HCT116 (cell line): Measurements from ENCODE around the gene DZIP3. TPM values are rescaled to one million over a fixed set of nuclear protein-coding genes. Genes with fewer than 3 reads are reported as not detected.
"Not testable (repeated sequence)": the region's sequence is repeated elsewhere in the genome, so short reads cannot be mapped to it uniquely, and the experiment has no call there.

Experiments used
- ATAC-seq: fragments of 200-7000 bp; cut with Tn5 transposase; 2 replicates; pipeline ENCODE4 v1.9.1; 2020; ENCODE audit warnings: mild to moderate bottlenecking, moderate library complexity
- BruUV-seq: library from RNA; stranded (reverse); fragments of 400-500 nt; replicated peaks from 2 replicates; lab custom pipeline; 2021; lab: Mats Ljungman, UMichigan
- CTCF ChIA-PET: fragments of 300-600 bp; sonication (Branson Sonifier 250); formaldehyde crosslinking; loops from one replicate; lab custom pipeline; 2021; ENCODE audit warnings: antibody characterized with exemption; lab: Charles Lee
- POLR2A ChIA-PET: fragments of 300-600, 350-600 bp; sonication (Branson Sonifier 250); formaldehyde crosslinking; loops from one replicate; lab custom pipeline; 2021; ENCODE audit warnings: antibody characterized with exemption; lab: Charles Lee
- RAD21 ChIA-PET, 2 experiments: fragments of 300-600 bp; sonication (Branson Sonifier 250); formaldehyde crosslinking; loops; one replicate each; lab custom pipeline; 2023; ENCODE audit warnings: low total read pairs in 2 of 2; ENCODE audit not compliant: uncharacterized antibody in 2 of 2, unreplicated experiment in 2 of 2, low non-redundant PET in 1 of 2; lab: Charles Lee
- DNase-seq: peaks from one replicate; pipeline ENCODE4 v3.0.0-alpha.2; 2010; ENCODE audit warnings: low read depth, low spot score
- H2AFZ ChIP-seq: fragments of 200-600 bp; shearing (Covaris generic), sonication (generic); 2 replicates; pipeline ENCODE4 v1.6.1; 2017; ENCODE audit warnings: low read depth, mixed run types, mixed read lengths, antibody characterized with exemption, low read length; ENCODE audit not compliant: poor library complexity, severe bottlenecking
- H3K27ac ChIP-seq: 2 replicates; pipeline ENCODE4 v1.5.1; 2012; ENCODE audit warnings: low read depth, low read length
- H3K27me3 ChIP-seq: fragments of 200-600 bp; sonication (generic); 2 replicates; pipeline ENCODE4 v1.6.1; 2016; ENCODE audit warnings: mixed run types, low read length, mixed read lengths; ENCODE audit not compliant: insufficient read depth
- H3K36me3 ChIP-seq, 2 experiments: fragments of 200-500 bp in 1 of 2; fragments of 200-600 bp in 1 of 2; sonication (Bioruptor generic) in 1 of 2; sonication (generic) in 1 of 2; 2 replicates each; pipeline versions ENCODE4 v1.5.1 to v1.6.1; 2014 to 2016; ENCODE audit warnings: low read length in 2 of 2, inconsistent platforms in 1 of 2, mixed read lengths in 1 of 2, mixed run types in 1 of 2; ENCODE audit not compliant: insufficient read depth in 2 of 2, control insufficient read depth in 1 of 2
- H3K4me1 ChIP-seq, 2 experiments: fragments of 200-600 bp in 1 of 2; sonication (generic) in 1 of 2; 2 replicates each; pipeline versions ENCODE4 v1.5.1 to v1.6.1; 2012 to 2017; ENCODE audit warnings: low read length in 2 of 2, inconsistent platforms in 1 of 2, mild to moderate bottlenecking in 1 of 2, mixed read lengths in 1 of 2, mixed run types in 1 of 2, moderate library complexity in 1 of 2; ENCODE audit not compliant: insufficient read depth in 2 of 2, control insufficient read depth in 1 of 2
- H3K4me2 ChIP-seq: fragments of 200-600 bp; sonication (generic); 2 replicates; pipeline ENCODE4 v1.6.1; 2017; ENCODE audit warnings: mixed run types, low read length, mixed read lengths
- H3K4me3 ChIP-seq, 2 experiments: fragments of 200-600 bp in 1 of 2; sonication (generic) in 1 of 2; replicated peaks in 1 of 2; 2 replicates each; pipeline ENCODE4 v1.5.1; 2011 to 2016; ENCODE audit warnings: low read length in 2 of 2, control low read depth in 1 of 2, low read depth in 1 of 2, mild to moderate bottlenecking in 1 of 2, mixed read lengths in 1 of 2, mixed run types in 1 of 2
- H3K79me2 ChIP-seq: fragments of 200-600 bp; sonication (generic); 2 replicates; pipeline ENCODE4 v1.6.1; 2017; ENCODE audit warnings: mild to moderate bottlenecking, mixed run types, low read length, moderate library complexity, mixed read lengths; ENCODE audit not compliant: insufficient read depth
- H3K9ac ChIP-seq: fragments of 200-600 bp; sonication (generic); 2 replicates; pipeline ENCODE4 v1.6.1; 2016; ENCODE audit warnings: low read length, mixed read lengths
- H3K9me2 ChIP-seq: fragments of 200-600 bp; sonication (generic), shearing (Covaris generic); 2 replicates; pipeline ENCODE4 v1.6.1; 2017; ENCODE audit warnings: mixed run types, mild to moderate bottlenecking, moderate library complexity; ENCODE audit not compliant: insufficient read depth
- H3K9me3 ChIP-seq, 2 experiments: fragments of 200-500 bp in 1 of 2; fragments of 200-600 bp in 1 of 2; sonication (Bioruptor generic) in 1 of 2; sonication (generic) in 1 of 2; 2 replicates each; pipeline ENCODE4 v1.6.1; 2014 to 2017; ENCODE audit warnings: low read length in 2 of 2, mixed read lengths in 2 of 2, inconsistent platforms in 1 of 2, low read depth in 1 of 2, mild to moderate bottlenecking in 1 of 2, mixed run types in 1 of 2, moderate library complexity in 1 of 2; ENCODE audit not compliant: control insufficient read depth in 1 of 2, insufficient read depth in 1 of 2
- H4K20me1 ChIP-seq: fragments of 200-600 bp; sonication (generic), shearing (Covaris generic); 2 replicates; pipeline ENCODE4 v1.6.1; 2017; ENCODE audit warnings: mixed run types, mild to moderate bottlenecking, moderate library complexity; ENCODE audit not compliant: insufficient read depth
- CBX3 ChIP-seq: IDR thresholded peaks from 2 replicates; pipeline ENCODE4 v1.6.1; 2012; ENCODE audit warnings: low read depth
- CTCF ChIP-seq, 3 experiments: fragments of 200-600 bp in 1 of 3; sonication (generic) in 1 of 3; IDR thresholded peaks in 2 of 3; conservative IDR thresholded peaks in 1 of 3; 2 replicates each; pipeline ENCODE4 v1.5.1; 2012 to 2017; ENCODE audit warnings: low read depth in 2 of 3, low read length in 2 of 3, antibody characterized with exemption in 1 of 3, borderline replicate concordance in 1 of 3, control low read depth in 1 of 3, mild to moderate bottlenecking in 1 of 3, mixed read lengths in 1 of 3, mixed run types in 1 of 3, moderate library complexity in 1 of 3; ENCODE audit not compliant: insufficient read depth in 1 of 3
- FOSL1 ChIP-seq: IDR thresholded peaks from 2 replicates; pipeline ENCODE4 v1.6.1; 2012; ENCODE audit warnings: low read depth
- JUND ChIP-seq: IDR thresholded peaks from 2 replicates; pipeline ENCODE4 v1.6.1; 2012
- POLR2A ChIP-seq: IDR thresholded peaks from 2 replicates; pipeline ENCODE4 v1.7.0; 2011; ENCODE audit warnings: borderline replicate concordance; ENCODE audit not compliant: insufficient read depth, insufficient read length; ENCODE audit errors: extremely low read depth
- POLR2AphosphoS5 ChIP-seq: IDR thresholded peaks from 2 replicates; pipeline ENCODE4 v1.6.1; 2011; ENCODE audit warnings: mild to moderate bottlenecking, low read depth, low read length, moderate library complexity
- TCF7L2 ChIP-seq: IDR thresholded peaks from 2 replicates; pipeline ENCODE4 v1.7.0; 2011; ENCODE audit warnings: borderline replicate concordance, inconsistent platforms; ENCODE audit not compliant: insufficient read depth, insufficient read length; ENCODE audit errors: extremely low read depth
- ZNF274 ChIP-seq: fragments of 200-500 bp; sonication (Bioruptor generic); IDR thresholded peaks from 2 replicates; pipeline ENCODE4 v1.6.1; 2014; ENCODE audit warnings: mild to moderate bottlenecking, low read depth, low read length, inconsistent platforms
- intact Hi-C: fragments of 100-400 bp; cut with micrococcal nuclease; formaldehyde crosslinking; loops from 2 replicates; pipeline ENCODE4 v1.10.0; 2022
- total RNA-seq: library from RNA; stranded (reverse); gene quantifications from one replicate; pipeline ENCODE4 v1.2.1, GENCODE V29; 2021; ENCODE audit not compliant: unreplicated experiment
- TF ChIP-seq, protein P1 (sequence below): IDR thresholded peaks from 2 replicates; pipeline ENCODE4 v1.6.1; 2012; ENCODE audit warnings: low read depth
- TF ChIP-seq, protein P2 (sequence below): IDR thresholded peaks from 2 replicates; pipeline ENCODE4 v1.6.1; 2012
- TF ChIP-seq, protein P3 (sequence below): IDR thresholded peaks from 2 replicates; pipeline ENCODE4 v1.6.1; 2012

Gene DZIP3
- total RNA-seq, 1 experiment from 2014 or later, result 19.4 TPM

DNA sequence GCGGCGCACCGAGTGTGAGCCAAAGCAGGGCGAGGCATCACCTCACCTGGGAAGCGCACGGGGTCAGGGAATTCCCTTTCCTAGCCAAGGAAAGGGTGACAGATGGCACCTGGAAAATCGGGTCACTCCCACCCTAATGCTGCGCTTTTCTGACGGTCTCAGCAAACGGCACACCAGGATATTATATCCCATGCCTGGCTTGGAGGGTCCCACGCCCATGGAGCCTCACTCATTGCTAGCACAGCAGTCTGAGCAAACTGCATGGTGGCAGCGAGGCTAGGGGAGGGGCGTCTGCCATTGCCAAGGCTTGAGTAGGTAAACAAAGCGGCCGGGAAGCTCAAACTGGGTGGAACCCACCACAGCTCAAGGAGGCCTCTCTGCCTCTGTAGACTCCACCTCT is 66.1 kb downstream of the DZIP3 start:
- H3K4me1 ChIP-seq, H3K79me2 ChIP-seq, H3K27me3 ChIP-seq, H4K20me1 ChIP-seq, H3K4me3 ChIP-seq, H3K4me2 ChIP-seq, H3K9me3 ChIP-seq, RAD21 ChIA-PET, H2AFZ ChIP-seq, DNase-seq, BruUV-seq, H3K27ac ChIP-seq, H3K9me2 ChIP-seq, CTCF ChIA-PET, POLR2A ChIA-PET, H3K36me3 ChIP-seq, intact Hi-C loops, ATAC-seq, H3K9ac ChIP-seq: not testable (repeated sequence)

DNA sequence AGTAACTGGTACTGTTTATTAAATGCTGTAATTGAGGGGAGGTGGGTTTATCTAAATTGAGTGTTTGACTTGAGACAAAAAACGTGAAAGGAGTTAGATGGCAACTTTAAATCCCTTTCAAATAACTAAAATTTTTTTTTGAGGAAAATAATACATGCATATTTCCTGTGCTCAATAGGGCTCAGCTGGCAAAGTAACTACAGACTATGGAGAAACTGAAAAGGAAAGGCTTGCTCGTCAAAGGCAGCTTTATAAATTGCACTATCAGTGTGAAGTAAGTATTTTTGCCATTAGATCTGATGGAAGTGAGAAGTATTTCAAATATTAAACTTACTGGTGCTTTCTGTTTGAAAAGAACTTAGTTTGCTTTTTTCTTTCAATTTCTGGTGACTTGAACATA is 72.2 kb downstream of the DZIP3 start:
- ATAC-seq (no peak), DNase-seq (no peak)
- CTCF ChIA-PET, result interaction anchor here (0.7 to 1.6 kb wide), 3 partner anchors 157 to 258 kb away, joined by 3 to 14 read pairs (median 6); no protein-coding TSS in a partner anchor
- Histone ChIP-seq H3K27ac (no peak overlapping the region), H3K4me2 (no peak overlapping the region), H3K9me3 (no peaks in the 10 kb centered on the region), H3K79me2 (no peaks in the 10 kb centered on the region), H4K20me1 (no peaks in the 10 kb centered on the region), H2AFZ (no peak overlapping the region), H3K9me2 (no peaks in the 10 kb centered on the region), H3K4me3 (no peak overlapping the region), H3K27me3 (no peaks in the 10 kb centered on the region), H3K36me3 (no peaks in the 10 kb centered on the region), H3K9ac (no peak overlapping the region), H3K4me1 (no peaks in the 10 kb centered on the region)
- POLR2A ChIA-PET, result no interaction called here
- intact Hi-C loops, result loop anchor here (1.0 to 10.0 kb wide), 5 partner anchors 157 to 563 kb away; no protein-coding TSS in a partner anchor
- TF ChIP-seq ZNF274, result no peak
- TF ChIP-seq CBX3, result no peak
- TF ChIP-seq FOSL1, result no peak
- TF ChIP-seq POLR2A, result no peak
- TF ChIP-seq POLR2AphosphoS5, result no peak
- TF ChIP-seq, protein P1, sequence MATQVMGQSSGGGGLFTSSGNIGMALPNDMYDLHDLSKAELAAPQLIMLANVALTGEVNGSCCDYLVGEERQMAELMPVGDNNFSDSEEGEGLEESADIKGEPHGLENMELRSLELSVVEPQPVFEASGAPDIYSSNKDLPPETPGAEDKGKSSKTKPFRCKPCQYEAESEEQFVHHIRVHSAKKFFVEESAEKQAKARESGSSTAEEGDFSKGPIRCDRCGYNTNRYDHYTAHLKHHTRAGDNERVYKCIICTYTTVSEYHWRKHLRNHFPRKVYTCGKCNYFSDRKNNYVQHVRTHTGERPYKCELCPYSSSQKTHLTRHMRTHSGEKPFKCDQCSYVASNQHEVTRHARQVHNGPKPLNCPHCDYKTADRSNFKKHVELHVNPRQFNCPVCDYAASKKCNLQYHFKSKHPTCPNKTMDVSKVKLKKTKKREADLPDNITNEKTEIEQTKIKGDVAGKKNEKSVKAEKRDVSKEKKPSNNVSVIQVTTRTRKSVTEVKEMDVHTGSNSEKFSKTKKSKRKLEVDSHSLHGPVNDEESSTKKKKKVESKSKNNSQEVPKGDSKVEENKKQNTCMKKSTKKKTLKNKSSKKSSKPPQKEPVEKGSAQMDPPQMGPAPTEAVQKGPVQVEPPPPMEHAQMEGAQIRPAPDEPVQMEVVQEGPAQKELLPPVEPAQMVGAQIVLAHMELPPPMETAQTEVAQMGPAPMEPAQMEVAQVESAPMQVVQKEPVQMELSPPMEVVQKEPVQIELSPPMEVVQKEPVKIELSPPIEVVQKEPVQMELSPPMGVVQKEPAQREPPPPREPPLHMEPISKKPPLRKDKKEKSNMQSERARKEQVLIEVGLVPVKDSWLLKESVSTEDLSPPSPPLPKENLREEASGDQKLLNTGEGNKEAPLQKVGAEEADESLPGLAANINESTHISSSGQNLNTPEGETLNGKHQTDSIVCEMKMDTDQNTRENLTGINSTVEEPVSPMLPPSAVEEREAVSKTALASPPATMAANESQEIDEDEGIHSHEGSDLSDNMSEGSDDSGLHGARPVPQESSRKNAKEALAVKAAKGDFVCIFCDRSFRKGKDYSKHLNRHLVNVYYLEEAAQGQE, result no peak
- TF ChIP-seq JUND, result no peak
- TF ChIP-seq TCF7L2, result no peak
- TF ChIP-seq, protein P2, sequence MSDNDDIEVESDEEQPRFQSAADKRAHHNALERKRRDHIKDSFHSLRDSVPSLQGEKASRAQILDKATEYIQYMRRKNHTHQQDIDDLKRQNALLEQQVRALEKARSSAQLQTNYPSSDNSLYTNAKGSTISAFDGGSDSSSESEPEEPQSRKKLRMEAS, result no peak
- TF ChIP-seq, protein P3, sequence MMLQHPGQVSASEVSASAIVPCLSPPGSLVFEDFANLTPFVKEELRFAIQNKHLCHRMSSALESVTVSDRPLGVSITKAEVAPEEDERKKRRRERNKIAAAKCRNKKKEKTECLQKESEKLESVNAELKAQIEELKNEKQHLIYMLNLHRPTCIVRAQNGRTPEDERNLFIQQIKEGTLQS, result no peak
- no peak for TF ChIP-seq CTCF (IDR thresholded peaks at IDR 0.05 in 2 of 3, conservative IDR thresholded peaks at IDR 0.05 in 1 of 3; ENCODE audit: borderline replicate concordance in 1 of 3, insufficient read depth in 1 of 3, low read depth in 2 of 3, low read length in 2 of 3)
- RAD21 ChIA-PET, result interaction anchor here in 1 of 2 experiments (1.0 kb wide), 1 partner anchor 156 kb away, joined by 3 read pairs; no protein-coding TSS in a partner anchor
- BruUV-seq, result no TSS peak
